Forelimb muscle (tissue), 1 donor: ENCODE measurements around the gene UBE3A. TPM values are rescaled to one million over a fixed set of nuclear protein-coding genes. Genes with fewer than 3 reads are reported as not detected.
"Not testable (repeated sequence)": the region's sequence is repeated elsewhere in the genome, so short reads cannot be mapped to it uniquely, and the experiment has no call there.

Experiments used
- DNase-seq: peaks from one replicate; pipeline ENCODE4 v3.0.0-alpha.2; 2013; ENCODE audit warnings: low read depth
- polyA plus RNA-seq: library from polyadenylated mRNA; unstranded; fragments of 120-200 nt; gene quantifications from one replicate; pipeline ENCODE4 v1.2.1, GENCODE V29; 2013; ENCODE audit not compliant: insufficient read length

Gene UBE3A
- polyA plus RNA-seq, 1 donor = 95.0 TPM

- DNase-seq = no peak
Observed at GRCh38 chr15:25437777-25438600, 835 bp downstream of the UBE3A start.

- no peak for DNase-seq
Observed at GRCh38 chr15:25436707-25437106, 2.1 kb downstream of the UBE3A start.

GRCh38 chr15:25435474-25436243 lies 3.2 kb downstream of the UBE3A start:
- no peak for DNase-seq

GRCh38 chr15:25433118-25433865 lies 5.5 kb downstream of the UBE3A start:
- DNase-seq = no peak

- DNase-seq = no peak
Observed at GRCh38 chr15:25431836-25432561, 6.8 kb downstream of the UBE3A start.

- DNase-seq = no peak
Observed at GRCh38 chr15:25427861-25428260, 11.0 kb downstream of the UBE3A start.

GRCh38 chr15:25426896-25427610 lies 11.8 kb downstream of the UBE3A start:
- DNase-seq = no peak

- DNase-seq = no peak
Observed at GRCh38 chr15:25424073-25424472, 14.8 kb downstream of the UBE3A start.

- DNase-seq = no peak
Observed at GRCh38 chr15:25422021-25422420, 16.8 kb downstream of the UBE3A start.

- DNase-seq = no peak
Observed at GRCh38 chr15:25418202-25418601, 20.6 kb downstream of the UBE3A start.

- DNase-seq = no peak
Observed at GRCh38 chr15:25417604-25418003, 21.2 kb downstream of the UBE3A start.

GRCh38 chr15:25416693-25417092 lies 22.1 kb downstream of the UBE3A start:
- DNase-seq = no peak

GRCh38 chr15:25415707-25416106 lies 23.1 kb downstream of the UBE3A start:
- DNase-seq = no peak

- no peak for DNase-seq
Observed at GRCh38 chr15:25415217-25415616, 23.6 kb downstream of the UBE3A start.

GRCh38 chr15:25410649-25411048 lies 28.2 kb downstream of the UBE3A start:
- no peak for DNase-seq

- not testable (repeated sequence) for DNase-seq
Observed at GRCh38 chr15:25409731-25410130, 29.1 kb downstream of the UBE3A start.

- DNase-seq = no peak
Observed at GRCh38 chr15:25408929-25409328, 29.9 kb downstream of the UBE3A start.

GRCh38 chr15:25408428-25408827 lies 30.4 kb downstream of the UBE3A start:
- DNase-seq = no peak

GRCh38 chr15:25407950-25408349 lies 30.9 kb downstream of the UBE3A start:
- no peak for DNase-seq

GRCh38 chr15:25406846-25407245 lies 32.0 kb downstream of the UBE3A start:
- no peak for DNase-seq

- DNase-seq = no peak
Observed at GRCh38 chr15:25406261-25406660, 32.6 kb downstream of the UBE3A start.
